ENCODE measurements around the gene MEI1. TPM values are rescaled to one million over a fixed set of nuclear protein-coding genes. Genes with fewer than 3 reads are reported as not detected.
"Not testable (repeated sequence)": the region's sequence is repeated elsewhere in the genome, so short reads cannot be mapped to it uniquely, and the experiment has no call there.

The MEI1 gene
- total RNA-seq, 1 donor from 2014 or later: 37.0 TPM

- intact Hi-C loops (cut with micrococcal nuclease): not testable (repeated sequence)
Observed at GRCh38 chr22:41733241-41733640, 33.9 kb downstream of the MEI1 start.

GRCh38 chr22:41739576-41739975 lies 40.3 kb downstream of the MEI1 start:
- intact Hi-C loops (cut with micrococcal nuclease): no loop called here

GRCh38 chr22:41742918-41743317 lies 43.6 kb downstream of the MEI1 start:
- intact Hi-C loops (cut with micrococcal nuclease): no loop called here

- intact Hi-C loops (cut with micrococcal nuclease): loop anchor here (1.0 to 5.0 kb wide), 2 partner anchors 111 to 195 kb away; no protein-coding TSS in a partner anchor
Observed at GRCh38 chr22:41745968-41746367, 46.7 kb downstream of the MEI1 start.

GRCh38 chr22:41746567-41747400 lies 47.5 kb downstream of the MEI1 start:
- intact Hi-C loops (cut with micrococcal nuclease): loop anchor here (1.0 to 5.0 kb wide), 2 partner anchors 111 to 195 kb away; no protein-coding TSS in a partner anchor

- intact Hi-C loops (cut with micrococcal nuclease): no loop called here
Observed at GRCh38 chr22:41752011-41752970, 53.0 kb downstream of the MEI1 start.

- intact Hi-C loops (cut with micrococcal nuclease): no loop called here
Observed at GRCh38 chr22:41753984-41754383, 54.7 kb downstream of the MEI1 start.

- intact Hi-C loops (cut with micrococcal nuclease): no loop called here
Observed at GRCh38 chr22:41757502-41757901, 58.2 kb downstream of the MEI1 start.

GRCh38 chr22:41758231-41758630 lies 58.9 kb downstream of the MEI1 start:
- intact Hi-C loops (cut with micrococcal nuclease): no loop called here

- intact Hi-C loops (cut with micrococcal nuclease): no loop called here
Observed at GRCh38 chr22:41762980-41763779, 63.9 kb downstream of the MEI1 start.

GRCh38 chr22:41766476-41766875 lies 67.2 kb downstream of the MEI1 start:
- intact Hi-C loops (cut with micrococcal nuclease): no loop called here

GRCh38 chr22:41768430-41768829 lies 69.1 kb downstream of the MEI1 start:
- intact Hi-C loops (cut with micrococcal nuclease): no loop called here

GRCh38 chr22:41770715-41771468 lies 71.6 kb downstream of the MEI1 start:
- intact Hi-C loops (cut with micrococcal nuclease): no loop called here

- intact Hi-C loops (cut with micrococcal nuclease): no loop called here
Observed at GRCh38 chr22:41772198-41772597, 72.9 kb downstream of the MEI1 start.

GRCh38 chr22:41772645-41773044 lies 73.3 kb downstream of the MEI1 start:
- intact Hi-C loops (cut with micrococcal nuclease): no loop called here

GRCh38 chr22:41775338-41775737 lies 76.0 kb downstream of the MEI1 start:
- intact Hi-C loops (cut with micrococcal nuclease): no loop called here

GRCh38 chr22:41775976-41776375 lies 76.7 kb downstream of the MEI1 start:
- intact Hi-C loops (cut with micrococcal nuclease): no loop called here

GRCh38 chr22:41776381-41776780 lies 77.1 kb downstream of the MEI1 start:
- intact Hi-C loops (cut with micrococcal nuclease): no loop called here

GRCh38 chr22:41777749-41778425 lies 78.6 kb downstream of the MEI1 start:
- intact Hi-C loops (cut with micrococcal nuclease): no loop called here

Data from T-helper 2 cell treated with Interferon-gamma antibody and Interleukin-4, amounts not matched to agents 100 ng/mL and 5 ng/mL, for 36 hours (primary cell).